Hypothalamus (tissue), 51 donors: ENCODE data around the gene SELPLG.
A peak's percentile ranks its signal among the peaks of the same experiment; 100 is the strongest.
"Not testable (repeated sequence)": the region's sequence is repeated elsewhere in the genome, so short reads cannot be mapped to it uniquely, and the experiment has no call there.

ENCODE experiments used
- DNase-seq, 51 donors: peaks; one replicate each; lab custom pipeline; 2025; lab: John Stamatoyannopoulos, UW

Gene SELPLG

DNA sequence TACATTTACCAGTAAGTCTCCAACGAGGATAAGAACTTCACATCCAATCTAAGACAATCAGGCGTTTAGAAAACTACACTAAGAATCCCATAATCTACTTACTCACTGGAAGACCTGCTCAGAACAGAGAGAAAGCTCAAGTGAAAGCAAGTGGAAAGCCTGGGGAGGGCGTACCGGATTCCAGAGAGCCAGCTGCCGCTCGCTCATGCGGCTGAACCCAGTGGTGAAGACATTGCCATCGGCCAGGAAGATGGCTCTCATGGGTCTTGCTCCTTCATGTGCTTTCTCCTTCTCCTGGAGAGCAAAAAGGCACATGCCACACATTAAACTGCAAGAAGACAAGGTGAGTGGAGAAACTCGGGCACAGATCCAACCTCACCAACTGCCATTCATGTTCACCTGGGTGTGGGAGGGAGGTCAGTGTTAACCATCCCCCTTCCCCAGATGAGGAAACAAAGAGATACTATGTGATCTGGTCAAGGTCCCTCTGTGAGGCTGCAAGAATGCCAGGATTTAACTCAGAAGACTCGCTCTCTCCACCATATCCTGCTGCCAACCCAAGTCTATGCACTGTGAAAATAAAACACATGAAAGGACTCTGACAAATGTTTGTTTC is 23.5 kb upstream of the SELPLG start:
- no peak for DNase-seq

DNA sequence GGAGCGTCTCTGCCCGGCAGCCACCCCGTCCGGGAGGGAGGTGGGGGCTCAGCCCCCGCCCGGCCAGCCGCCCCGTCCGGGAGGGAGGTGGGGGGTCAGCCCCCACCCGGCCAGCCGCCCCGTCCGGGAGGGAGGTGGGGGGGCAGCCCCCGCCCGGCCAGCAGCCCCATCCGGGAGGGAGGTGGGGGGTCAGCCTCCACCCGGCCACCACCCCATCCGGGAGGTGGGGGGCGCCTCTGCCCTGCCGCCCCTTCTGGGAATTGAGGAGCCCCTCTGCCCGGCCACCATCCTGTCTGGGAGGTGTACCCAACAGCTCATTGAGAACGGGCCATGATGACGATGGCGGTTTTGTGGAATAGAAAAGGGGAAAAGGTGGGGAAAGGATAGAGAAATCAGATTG is 22.6 kb upstream of the SELPLG start:
- DNase-seq: not testable (repeated sequence)

GRCh38 chr12:108655812-108656175 is 22.1 kb upstream of the SELPLG start:
- not testable (repeated sequence) for DNase-seq

GRCh38 chr12:108654622-108655021 is 20.9 kb upstream of the SELPLG start:
- not testable (repeated sequence) for DNase-seq

- DNase-seq: no peak
Measured at GRCh38 chr12:108653922-108654321, 20.2 kb upstream of the SELPLG start.

GRCh38 chr12:108653082-108653516 is 19.4 kb upstream of the SELPLG start:
- no peak for DNase-seq

DNA sequence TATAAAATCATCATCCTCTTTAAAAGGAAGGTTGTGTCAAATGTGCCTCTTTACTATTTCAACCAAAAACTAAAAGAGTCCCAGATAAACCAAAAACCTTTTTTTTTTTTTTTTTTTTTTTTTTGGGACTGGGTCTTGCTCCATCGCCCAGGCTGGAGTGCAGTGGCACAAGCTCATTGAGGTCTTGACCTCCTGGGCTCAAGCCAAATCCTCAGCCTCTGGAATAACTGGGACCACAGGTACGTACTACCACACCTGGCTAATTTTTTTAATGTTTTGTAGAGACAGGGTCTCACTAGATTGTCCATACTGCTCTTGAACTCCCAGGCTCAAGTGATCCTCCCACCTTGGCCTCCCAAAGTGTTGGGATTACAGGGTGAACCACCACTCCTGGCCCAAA is 16.4 kb upstream of the SELPLG start:
- DNase-seq: no peak

GRCh38 chr12:108649669-108650068 is 16.0 kb upstream of the SELPLG start:
- no peak for DNase-seq

- DNase-seq: no peak
Measured at GRCh38 chr12:108649126-108649525, 15.4 kb upstream of the SELPLG start.

DNA sequence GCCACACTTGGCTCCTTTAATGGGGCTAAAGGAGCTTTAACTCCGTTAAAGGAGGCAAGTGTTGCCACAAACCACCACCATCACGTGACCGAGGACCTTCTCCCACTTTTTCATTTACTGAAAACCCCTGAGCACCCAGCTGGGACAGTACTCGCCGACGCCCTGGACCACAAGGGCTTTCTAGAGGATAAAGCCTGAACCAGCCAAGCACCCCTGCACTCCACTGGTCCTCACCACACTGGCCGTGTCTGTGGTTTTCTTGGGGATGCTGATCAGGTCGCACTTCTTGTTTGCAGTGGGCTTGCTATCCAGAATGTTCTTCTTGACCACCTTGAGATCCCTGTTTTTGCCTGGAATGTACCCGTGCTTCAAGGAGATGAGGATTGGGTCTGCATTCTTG is 14.7 kb upstream of the SELPLG start:
- DNase-seq: no peak

GRCh38 chr12:108647585-108648287 is 14.0 kb upstream of the SELPLG start:
- no peak for DNase-seq

DNA sequence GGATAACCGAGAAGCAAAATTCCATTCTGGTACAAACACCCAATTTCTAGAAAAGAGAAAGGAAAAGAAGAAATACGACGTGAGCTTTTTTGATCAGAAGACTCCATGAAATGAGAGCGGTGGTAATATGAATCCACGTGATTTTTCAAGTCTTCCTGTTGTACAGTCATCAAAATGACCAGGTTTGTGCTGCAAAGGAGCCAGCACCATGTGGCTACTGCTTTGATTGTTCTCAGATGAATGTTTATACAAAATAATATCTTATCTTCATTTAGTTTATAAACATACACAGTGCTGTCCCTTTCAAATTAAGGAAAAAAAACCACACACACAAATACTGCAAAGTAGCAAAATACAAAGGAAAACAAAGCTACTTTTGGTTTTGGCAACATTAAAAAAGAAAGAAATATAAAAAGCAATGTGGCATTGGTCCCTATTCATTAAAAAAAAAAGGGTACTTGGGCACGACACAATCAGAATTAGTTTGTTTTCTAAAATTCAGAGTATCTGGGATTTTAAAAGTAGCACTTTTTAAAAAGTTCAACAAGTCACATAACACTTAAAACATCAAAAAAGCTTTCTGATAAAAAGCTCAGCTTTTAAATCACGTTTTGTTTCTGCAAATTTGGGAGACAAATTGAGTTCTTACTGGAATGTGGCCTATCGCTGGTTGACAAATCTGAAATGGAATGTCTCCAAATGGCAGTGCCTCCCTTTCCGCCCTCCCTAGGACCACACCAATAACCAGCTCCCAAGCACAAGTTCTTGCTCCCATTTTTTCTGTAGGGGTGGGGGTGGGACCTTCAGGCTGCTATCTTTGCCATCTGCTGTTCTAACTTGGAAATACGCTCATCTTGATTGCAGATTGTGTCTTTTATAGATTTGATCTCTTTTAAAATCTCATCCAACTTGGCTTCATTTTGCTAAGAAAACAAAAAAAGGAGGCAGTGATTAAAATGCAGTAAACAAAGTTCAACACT is 13.2 kb upstream of the SELPLG start:
- no peak for DNase-seq

DNA sequence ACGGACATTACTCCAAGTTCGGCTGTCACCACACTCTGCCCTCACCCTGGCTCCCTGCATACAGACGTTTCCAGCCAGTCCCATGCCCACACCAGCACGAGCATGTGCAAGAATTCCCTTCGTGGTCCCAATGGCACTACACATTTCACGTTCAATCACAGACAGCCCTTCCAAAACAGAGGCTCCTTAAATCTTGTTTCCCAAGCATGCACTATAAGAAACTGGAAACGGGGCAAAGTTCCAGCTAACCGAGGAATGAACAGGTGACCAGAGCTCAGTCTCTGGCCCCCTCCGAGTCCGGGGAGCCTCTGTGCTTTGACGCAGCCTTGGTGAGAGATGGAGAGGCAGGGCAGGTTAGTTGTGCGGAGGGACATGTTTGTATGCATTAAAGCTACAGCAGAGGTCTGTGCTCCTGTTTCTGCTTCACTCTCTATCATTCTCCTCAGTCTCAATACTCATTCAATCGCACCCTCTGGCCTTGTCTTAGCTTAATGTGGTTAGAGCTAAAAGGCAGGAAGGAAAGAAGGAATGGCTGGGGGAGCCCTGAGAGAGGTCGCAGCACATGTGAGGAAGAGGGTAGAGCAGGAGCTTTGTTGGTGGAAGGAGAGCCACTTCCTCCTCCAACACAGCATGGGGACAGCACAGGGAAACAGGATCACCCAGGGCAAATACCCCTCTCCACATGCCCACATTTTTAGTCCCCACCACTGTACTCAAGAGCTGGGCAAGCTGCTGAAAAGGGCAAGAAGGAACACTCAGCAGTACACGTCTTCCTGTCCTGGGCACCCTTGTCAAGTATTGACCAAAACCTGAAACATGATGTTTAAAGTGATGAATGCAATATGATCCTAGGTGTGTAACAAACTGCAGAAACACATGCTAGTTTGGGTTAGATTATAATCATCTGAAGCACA is 12.2 kb upstream of the SELPLG start:
- DNase-seq: no peak

- no peak for DNase-seq
Measured at GRCh38 chr12:108644811-108645120, 11.1 kb upstream of the SELPLG start.

DNA sequence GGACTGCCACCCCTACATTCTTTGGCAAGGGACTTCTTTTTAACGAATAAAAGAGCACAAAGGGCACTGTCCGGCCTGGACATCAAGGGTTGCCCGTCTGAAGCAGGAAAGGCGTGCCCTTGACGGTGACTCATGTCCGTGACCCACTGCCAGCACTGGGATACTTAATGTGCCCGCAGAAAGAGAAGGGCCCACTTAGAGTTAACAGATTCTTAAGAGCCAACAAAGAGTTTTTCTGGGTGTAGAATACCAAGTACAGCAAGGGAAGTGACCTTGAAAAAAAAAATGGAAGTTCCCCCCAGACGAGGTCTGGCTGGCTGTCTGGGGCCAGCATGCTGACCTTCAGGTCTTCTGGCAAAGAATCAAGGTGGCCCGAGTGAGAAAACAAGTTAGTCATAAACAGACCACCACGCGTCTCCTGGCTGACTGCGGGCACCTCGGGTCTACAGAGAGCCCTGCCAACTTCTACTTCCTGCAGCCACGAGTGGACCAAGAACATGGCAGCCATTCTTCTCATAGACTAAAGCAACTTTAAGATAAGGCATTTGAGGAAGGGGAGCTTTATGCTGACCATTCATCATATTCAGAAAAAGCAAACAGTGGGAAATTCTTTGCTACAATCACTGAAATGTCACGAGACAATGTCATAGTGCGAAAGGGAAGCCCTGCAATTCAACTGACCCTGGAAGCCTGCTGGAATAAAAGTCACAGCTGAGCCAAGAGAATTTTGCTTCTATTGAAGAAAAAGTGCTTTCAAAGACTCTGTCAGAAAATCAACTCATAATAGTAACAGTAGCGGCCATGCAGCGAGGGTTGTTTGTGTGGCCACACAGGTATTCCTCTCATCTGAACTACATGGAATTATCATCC is 10.5 kb upstream of the SELPLG start:
- peak in 30 of 51 donors; percentile 18 to 81 (median 48) for DNase-seq

DNA sequence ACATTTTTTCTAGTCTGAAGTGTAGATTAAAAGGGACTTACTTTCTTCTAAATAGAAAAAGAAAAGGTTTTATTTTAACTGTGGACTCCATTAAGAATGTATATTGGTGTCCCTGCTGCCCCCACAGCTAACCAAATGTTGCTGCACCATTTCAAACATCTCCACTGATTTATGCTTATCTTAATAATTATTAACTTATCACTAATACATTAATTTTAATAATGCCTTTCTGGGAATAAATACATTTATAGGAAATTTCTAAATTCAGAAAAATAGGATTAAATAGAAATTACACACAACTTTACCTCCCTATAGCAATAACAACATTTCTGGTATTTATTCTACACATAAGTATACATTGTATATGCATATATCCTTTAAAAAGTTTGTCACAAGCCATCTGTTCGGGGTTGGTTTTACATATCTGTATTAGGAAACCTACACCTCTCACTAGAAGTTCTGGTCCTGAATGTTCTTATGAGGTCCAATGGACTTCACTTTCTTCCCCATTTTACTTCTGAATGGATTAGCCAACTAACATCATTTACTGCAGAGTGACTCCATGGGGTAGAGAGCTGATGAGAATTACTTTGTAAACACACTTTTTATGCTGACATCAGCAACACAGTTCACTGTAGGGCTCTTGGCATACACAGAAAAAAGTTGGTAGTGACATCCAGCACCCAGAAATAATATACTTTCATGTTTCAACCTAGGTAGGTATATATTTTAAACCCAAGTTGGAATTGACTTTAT is 9.4 kb upstream of the SELPLG start:
- no peak for DNase-seq

DNA sequence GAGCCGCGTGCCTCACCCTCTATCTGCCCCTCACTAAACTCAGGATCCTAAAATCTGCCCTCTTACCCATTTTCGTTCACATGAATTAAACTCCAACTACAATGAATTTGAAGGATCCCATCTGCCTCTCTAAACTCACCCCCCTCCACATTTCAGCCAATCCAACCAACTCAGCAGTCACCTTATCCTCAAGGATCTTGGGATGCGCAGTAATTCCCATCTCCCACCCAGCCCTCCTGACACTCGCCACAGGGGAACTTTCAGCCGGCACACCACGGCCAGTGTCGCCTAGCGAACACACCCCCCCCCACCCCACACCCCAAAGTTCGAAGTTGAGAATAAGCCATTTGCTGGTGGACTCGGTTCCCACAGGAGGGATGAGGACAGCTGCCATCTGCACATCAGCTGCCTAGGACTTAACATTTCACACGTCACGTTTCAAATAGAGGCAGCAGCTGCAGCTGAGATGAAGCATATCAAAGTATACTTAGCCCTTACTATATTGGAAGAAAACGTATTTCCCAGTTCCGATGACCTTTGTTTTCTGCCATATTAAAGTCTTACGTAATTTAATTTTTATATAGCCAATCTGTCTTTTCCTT is 8.7 kb upstream of the SELPLG start:
- no peak for DNase-seq
